Gastrocnemius medialis (tissue), 4 donors: ENCODE data around the gene ABCF2.

Experiments
- CTCF ChIP-seq, 5 experiments: fragments of 450-650 bp in 3 of 5; fragments of 200-600 bp in 2 of 5; sonication (generic) in 2 of 5; IDR thresholded peaks in 4 of 5; conservative IDR thresholded peaks in 1 of 5; 1 replicate in 4 of 5; 2 replicates in 1 of 5; pipeline ENCODE4 v1.5.1; 2016 to 2019; ENCODE audit warnings: antibody characterized with exemption in 5 of 5, mild to moderate bottlenecking in 3 of 5, moderate library complexity in 3 of 5
- POLR2A ChIP-seq, 2 donors: fragments of 450-650 bp; IDR thresholded peaks; one replicate each; pipeline ENCODE4 v1.6.1; 2017; ENCODE audit warnings: antibody characterized with exemption in 2 of 2, mild to moderate bottlenecking in 2 of 2, moderate library complexity in 2 of 2

GRCh38 chr7:151252561-151252835, 25.5 kb upstream of the ABCF2 start:
- TF ChIP-seq CTCF (IDR thresholded peaks at IDR 0.05 in 4 of 5, conservative IDR thresholded peaks at IDR 0.05 in 1 of 5) (no peak), POLR2A (IDR thresholded peaks at IDR 0.05) (no peak)
